GM19328 (cell line): Measurements from ENCODE around the gene ITIH6.

Experiments used
- ATAC-seq: cut with Tn5 transposase; IDR thresholded peaks from one replicate; pipeline ENCODE4 v1.9.1; 2021; ENCODE audit warnings: mild to moderate bottlenecking, moderate library complexity; ENCODE audit not compliant: unreplicated experiment

The ITIH6 gene

GRCh38 chrX:54715621-54716020 is 82.4 kb downstream of the ITIH6 start:
- ATAC-seq: no peak

- no peak for ATAC-seq
These were observed 83.6 kb downstream of the ITIH6 start for GRCh38 chrX:54714424-54714823.

GRCh38 chrX:54711735-54712134 is 86.3 kb downstream of the ITIH6 start:
- ATAC-seq: no peak

- ATAC-seq: no peak
These were observed 87.1 kb downstream of the ITIH6 start for GRCh38 chrX:54710920-54711319.

- ATAC-seq: no peak
These were observed 89.7 kb downstream of the ITIH6 start for GRCh38 chrX:54708404-54708803.
